Measurements from ENCODE around the gene TPR. TPM values are rescaled to one million over a fixed set of nuclear protein-coding genes. Genes with fewer than 3 reads are reported as not detected.

Gene TPR
- total RNA-seq, 1 donor from 2014 or later: 83.8 TPM

GRCh38 chr1:186299570-186299969 is 75.5 kb downstream of the TPR start:
- DNase-seq (ENCODE audit: low read depth) (no peak), FAIRE-seq (no peak)
- Mint-ChIP-seq H3K4me1 (ENCODE audit: low read depth, unreplicated experiment) (no peaks in the 10 kb centered on the region), H3K27me3 (ENCODE audit: low read depth, unreplicated experiment) (no peaks in the 10 kb centered on the region), H3K4me3 (ENCODE audit: unreplicated experiment) (no peak overlapping the region), H3K27ac (ENCODE audit: unreplicated experiment) (no peak overlapping the region), H3K9me3 (ENCODE audit: unreplicated experiment) (no peaks in the 10 kb centered on the region), H3K36me3 (ENCODE audit: low read depth, unreplicated experiment) (no peaks in the 10 kb centered on the region)
- no peaks in the 10 kb centered on the region for H3K36me3 ChIP-seq (ENCODE audit: insufficient read depth, low read length)
- no peak overlapping the region for H3K4me2 ChIP-seq (ENCODE audit: low read length)
- no peaks in the 10 kb centered on the region for H3K9me3 ChIP-seq (ENCODE audit: insufficient read depth, low read depth, low read length)
- H4K20me1 ChIP-seq (ENCODE audit: insufficient read depth, low read length): no peaks in the 10 kb centered on the region
- TF ChIP-seq CTCF (IDR thresholded peaks at IDR 0.05; ENCODE audit: insufficient read depth, low read depth, low read length) (no peak), EZH2 (IDR thresholded peaks at IDR 0.05; ENCODE audit: insufficient read depth, low read length) (no peak)
- no peak overlapping the region for H3K4me3 ChIP-seq (ENCODE audit: insufficient read depth, low read depth, low read length)
- H3K27me3 ChIP-seq (ENCODE audit: insufficient read depth, low read length): no peaks in the 10 kb centered on the region
- H2AFZ ChIP-seq (ENCODE audit: low read depth, low read length): no peak overlapping the region
- no peak overlapping the region for H3K9ac ChIP-seq (ENCODE audit: low read length)
- H3K4me1 ChIP-seq (ENCODE audit: insufficient read depth, low read length): no peaks in the 10 kb centered on the region
- H3K27ac ChIP-seq (ENCODE audit: low read depth, low read length): no peak overlapping the region
- no peaks in the 10 kb centered on the region for H3K79me2 ChIP-seq (ENCODE audit: insufficient read depth, low read length)

GRCh38 chr1:186298851-186299250 is 76.2 kb downstream of the TPR start:
- Mint-ChIP-seq H3K4me1 (ENCODE audit: low read depth, unreplicated experiment) (no peaks in the 10 kb centered on the region), H3K4me3 (ENCODE audit: unreplicated experiment) (no peak overlapping the region), H3K36me3 (ENCODE audit: low read depth, unreplicated experiment) (no peaks in the 10 kb centered on the region), H3K27ac (ENCODE audit: unreplicated experiment) (no peak overlapping the region), H3K27me3 (ENCODE audit: low read depth, unreplicated experiment) (no peaks in the 10 kb centered on the region), H3K9me3 (ENCODE audit: unreplicated experiment) (no peaks in the 10 kb centered on the region)
- Histone ChIP-seq H4K20me1 (ENCODE audit: insufficient read depth, low read length) (no peaks in the 10 kb centered on the region), H3K4me2 (ENCODE audit: low read length) (no peak overlapping the region), H3K9ac (ENCODE audit: low read length) (no peak overlapping the region), H3K9me3 (ENCODE audit: insufficient read depth, low read depth, low read length) (no peaks in the 10 kb centered on the region), H2AFZ (ENCODE audit: low read depth, low read length) (no peak overlapping the region), H3K4me3 (ENCODE audit: insufficient read depth, low read depth, low read length) (no peak overlapping the region), H3K79me2 (ENCODE audit: insufficient read depth, low read length) (no peaks in the 10 kb centered on the region), H3K36me3 (ENCODE audit: insufficient read depth, low read length) (no peaks in the 10 kb centered on the region), H3K27me3 (ENCODE audit: insufficient read depth, low read length) (no peaks in the 10 kb centered on the region), H3K4me1 (ENCODE audit: insufficient read depth, low read length) (no peaks in the 10 kb centered on the region), H3K27ac (ENCODE audit: low read depth, low read length) (no peak overlapping the region)
- FAIRE-seq: no peak
- TF ChIP-seq EZH2 (IDR thresholded peaks at IDR 0.05; ENCODE audit: insufficient read depth, low read length): no peak
- no peak for TF ChIP-seq CTCF (IDR thresholded peaks at IDR 0.05; ENCODE audit: insufficient read depth, low read depth, low read length)
- DNase-seq (ENCODE audit: low read depth): no peak

DNA sequence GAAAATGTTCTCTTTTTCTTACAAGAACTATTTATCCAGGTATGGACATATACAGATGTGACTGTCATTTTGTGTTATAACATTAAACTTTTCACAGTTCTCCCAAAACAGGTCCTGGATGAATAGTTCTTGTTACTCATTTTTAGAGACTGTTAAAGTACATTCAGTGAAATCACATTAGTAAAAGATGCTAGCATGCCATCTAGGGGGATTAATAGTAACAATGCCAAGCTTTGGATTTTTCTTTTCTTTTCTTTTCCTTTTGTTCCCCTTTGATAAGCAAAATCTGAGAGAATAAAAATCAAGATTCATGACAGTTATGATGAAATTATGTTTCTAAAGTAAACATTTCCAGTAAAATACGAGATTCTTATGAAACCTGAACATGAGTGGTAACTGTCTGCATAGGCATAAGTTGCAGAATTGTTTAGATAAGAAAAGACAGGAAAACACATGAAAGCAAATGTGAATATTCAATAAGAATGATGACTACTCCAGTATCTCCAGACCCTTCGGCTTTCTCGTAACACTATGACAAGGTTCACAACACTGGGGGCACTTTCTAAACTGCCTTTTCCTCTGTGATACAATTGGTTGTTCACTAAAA is 77.5 kb downstream of the TPR start:
- no peaks in the 10 kb centered on the region for H3K36me3 Mint-ChIP-seq (ENCODE audit: low read depth, unreplicated experiment)

More for the DNA sequence above, 77.5 kb downstream of the TPR start:
- no peaks in the 10 kb centered on the region for H3K36me3 ChIP-seq (ENCODE audit: insufficient read depth, low read length)
- H2AFZ ChIP-seq (ENCODE audit: low read depth, low read length): no peak overlapping the region
- no peak for DNase-seq (ENCODE audit: low read depth)
- no peak overlapping the region for H3K4me3 Mint-ChIP-seq (ENCODE audit: unreplicated experiment)
- H3K27ac ChIP-seq (ENCODE audit: low read depth, low read length): no peak overlapping the region
- FAIRE-seq: no peak
- H3K27ac Mint-ChIP-seq (ENCODE audit: unreplicated experiment): no peak overlapping the region
- no peaks in the 10 kb centered on the region for H3K79me2 ChIP-seq (ENCODE audit: insufficient read depth, low read length)
- TF ChIP-seq EZH2 (IDR thresholded peaks at IDR 0.05; ENCODE audit: insufficient read depth, low read length): no peak
- TF ChIP-seq CTCF (IDR thresholded peaks at IDR 0.05; ENCODE audit: insufficient read depth, low read depth, low read length): no peak
- H3K4me3 ChIP-seq (ENCODE audit: insufficient read depth, low read depth, low read length): no peak overlapping the region
- no peaks in the 10 kb centered on the region for H4K20me1 ChIP-seq (ENCODE audit: insufficient read depth, low read length)
- H3K9me3 ChIP-seq (ENCODE audit: insufficient read depth, low read depth, low read length): no peaks in the 10 kb centered on the region
- H3K9ac ChIP-seq (ENCODE audit: low read length): no peak overlapping the region
- no peaks in the 10 kb centered on the region for H3K27me3 Mint-ChIP-seq (ENCODE audit: low read depth, unreplicated experiment)
- H3K4me1 Mint-ChIP-seq (ENCODE audit: low read depth, unreplicated experiment): no peaks in the 10 kb centered on the region
- no peaks in the 10 kb centered on the region for H3K9me3 Mint-ChIP-seq (ENCODE audit: unreplicated experiment)
- no peak overlapping the region for H3K4me2 ChIP-seq (ENCODE audit: low read length)
- no peaks in the 10 kb centered on the region for H3K4me1 ChIP-seq (ENCODE audit: insufficient read depth, low read length)
- no peaks in the 10 kb centered on the region for H3K27me3 ChIP-seq (ENCODE audit: insufficient read depth, low read length)

All from astrocyte (in vitro differentiated cells and primary cell).